GM18909 (cell line): ENCODE results near the gene PHF12.

Source experiments
- ATAC-seq: cut with Tn5 transposase; IDR thresholded peaks from one replicate; pipeline ENCODE4 v1.9.1; 2021; ENCODE audit warnings: mild to moderate bottlenecking; ENCODE audit not compliant: unreplicated experiment, poor library complexity

Gene PHF12

DNA sequence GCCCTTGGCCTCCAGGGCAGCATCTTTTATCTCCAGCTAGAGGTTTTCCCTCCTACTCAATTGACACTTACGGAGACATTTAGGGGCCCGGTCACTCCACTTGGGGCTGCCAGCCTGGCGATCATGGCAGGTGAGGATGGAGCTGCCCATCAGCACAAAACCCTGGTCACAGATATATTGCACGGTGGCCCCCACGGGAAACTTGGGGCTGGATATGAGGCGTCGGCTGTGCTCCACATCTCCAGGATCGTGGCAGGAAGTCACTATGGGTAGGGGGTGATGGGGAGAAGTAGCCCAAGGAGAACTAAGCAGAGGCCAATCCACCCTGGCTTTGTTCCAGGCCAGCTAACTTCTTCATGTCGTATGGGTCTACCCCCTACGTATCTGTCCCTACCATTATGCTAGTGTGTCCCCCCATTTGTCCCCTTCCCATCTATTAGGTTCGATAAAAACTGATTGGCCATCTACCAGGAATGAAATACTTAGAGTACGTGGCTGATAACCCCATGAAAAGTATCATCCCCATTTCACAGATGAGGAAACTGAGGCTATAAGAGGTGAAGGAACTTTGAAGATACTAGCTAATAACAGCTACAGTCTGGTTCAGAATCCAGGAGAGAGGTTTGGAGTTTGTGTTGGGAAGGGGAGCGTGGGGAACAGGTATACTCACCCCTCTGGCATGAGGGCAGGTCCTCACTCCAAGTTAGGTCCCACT lies 6.1 kb upstream of the PHF12 start:
- no peak for ATAC-seq

DNA sequence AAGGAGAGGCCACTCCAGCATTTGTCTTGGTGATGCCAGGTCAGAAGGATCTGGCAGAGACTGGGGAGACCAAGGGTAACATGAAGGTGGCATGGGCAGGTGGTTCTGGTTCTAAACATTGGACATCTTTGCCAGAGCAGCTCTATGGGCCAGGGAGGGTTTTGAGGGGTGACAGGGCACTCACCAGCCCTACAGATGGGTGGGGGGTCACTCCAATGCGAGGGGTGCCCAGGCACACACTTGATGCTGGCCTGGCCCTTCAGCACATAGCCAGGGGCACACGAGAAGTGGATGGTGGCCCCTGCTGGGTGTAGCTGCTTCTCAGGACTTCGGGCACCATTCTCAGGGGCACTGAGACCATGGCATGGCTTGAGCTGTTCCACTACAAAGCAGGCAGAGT lies 5.5 kb upstream of the PHF12 start:
- no peak for ATAC-seq

DNA sequence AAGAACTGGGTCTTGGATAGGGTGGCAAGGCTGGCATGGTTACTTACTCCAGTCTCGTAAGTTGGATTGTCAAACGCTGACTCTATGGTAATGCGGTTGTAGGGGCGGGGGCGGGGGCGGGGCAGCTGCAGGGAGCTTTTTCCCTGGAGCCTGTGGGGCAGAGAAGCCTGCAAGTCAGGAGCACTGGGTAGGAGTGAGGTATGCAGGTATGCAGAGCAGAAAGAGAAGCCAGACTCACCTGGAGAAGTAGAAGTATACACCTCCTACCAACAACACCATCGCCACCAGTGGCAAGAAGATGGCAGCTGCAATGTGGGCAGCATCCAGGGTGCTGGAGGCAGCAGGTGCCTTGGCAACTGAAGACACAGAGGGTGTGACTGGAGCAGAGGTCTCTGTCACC lies 4.8 kb upstream of the PHF12 start:
- no peak for ATAC-seq

DNA sequence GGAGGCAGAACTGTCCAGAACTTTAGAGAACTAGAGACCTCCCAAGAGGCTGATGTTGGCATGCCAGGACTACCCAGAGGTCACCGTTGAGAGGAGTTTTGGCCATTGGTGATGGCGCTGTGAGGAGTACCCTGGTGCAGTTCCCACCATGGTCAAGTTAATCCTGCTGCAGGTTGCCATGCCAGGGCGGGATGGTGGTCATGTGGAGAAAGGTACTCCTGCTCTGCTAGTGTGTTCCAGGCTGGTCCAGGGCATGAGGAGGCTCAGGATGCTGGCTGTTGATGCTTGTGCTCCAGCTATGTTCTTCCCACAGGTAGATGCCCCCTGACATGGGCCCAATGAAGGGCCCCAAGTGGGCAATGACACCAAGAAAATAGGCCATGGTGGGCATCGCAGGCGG lies 4.1 kb upstream of the PHF12 start:
- ATAC-seq: no peak

DNA sequence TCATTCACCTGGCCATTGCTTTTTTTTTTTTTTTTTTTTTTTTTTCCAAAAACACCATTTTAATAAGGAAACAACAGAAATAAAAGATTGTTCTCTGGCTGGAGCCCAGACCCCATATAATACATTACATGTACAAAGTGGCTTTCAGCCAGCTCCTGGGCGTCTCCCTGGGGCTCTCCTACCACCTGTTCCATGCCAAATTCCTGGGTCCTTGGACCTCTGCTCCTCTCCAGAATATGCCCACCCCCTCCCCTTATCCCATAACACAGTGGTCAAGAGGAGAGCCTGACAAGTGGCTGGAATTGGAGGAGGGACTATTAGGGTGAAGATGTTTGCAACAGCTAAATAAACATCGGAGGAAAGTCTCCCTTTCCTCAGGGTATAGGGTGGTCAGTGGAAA lies 3.6 kb upstream of the PHF12 start:
- no peak for ATAC-seq

DNA sequence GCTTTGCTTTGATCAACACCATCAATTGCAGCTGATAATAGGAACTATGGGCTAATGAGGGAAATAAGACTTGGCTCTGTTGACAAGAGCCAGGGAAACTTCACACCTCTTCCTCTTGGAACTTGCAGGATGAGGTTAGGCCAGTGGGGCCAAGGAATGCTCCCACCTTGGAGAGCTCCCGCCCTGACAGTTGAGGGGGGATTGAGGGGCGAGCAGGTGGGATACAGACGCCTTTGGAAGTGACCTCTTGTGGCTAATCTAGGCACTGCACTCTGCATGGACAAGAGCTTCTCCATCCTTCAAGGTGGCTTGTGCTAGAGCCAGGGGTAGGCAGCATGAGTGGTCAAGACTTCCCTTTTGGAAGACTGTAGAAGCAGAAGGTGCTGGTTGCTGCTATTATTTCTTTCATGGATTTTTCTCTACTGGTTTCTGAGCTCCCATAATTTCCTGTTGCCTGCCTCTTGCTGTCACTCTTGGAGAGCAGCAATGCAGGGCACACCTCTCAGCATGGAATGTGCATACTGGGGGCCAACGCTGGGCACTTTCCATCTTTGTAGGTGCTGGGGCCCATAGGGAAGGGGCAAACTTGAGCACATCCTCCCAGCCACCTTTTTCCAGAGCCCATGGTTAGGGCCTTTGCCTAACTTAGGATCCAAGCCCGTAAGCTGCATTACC lies 2.3 kb upstream of the PHF12 start:
- no peak for ATAC-seq

DNA sequence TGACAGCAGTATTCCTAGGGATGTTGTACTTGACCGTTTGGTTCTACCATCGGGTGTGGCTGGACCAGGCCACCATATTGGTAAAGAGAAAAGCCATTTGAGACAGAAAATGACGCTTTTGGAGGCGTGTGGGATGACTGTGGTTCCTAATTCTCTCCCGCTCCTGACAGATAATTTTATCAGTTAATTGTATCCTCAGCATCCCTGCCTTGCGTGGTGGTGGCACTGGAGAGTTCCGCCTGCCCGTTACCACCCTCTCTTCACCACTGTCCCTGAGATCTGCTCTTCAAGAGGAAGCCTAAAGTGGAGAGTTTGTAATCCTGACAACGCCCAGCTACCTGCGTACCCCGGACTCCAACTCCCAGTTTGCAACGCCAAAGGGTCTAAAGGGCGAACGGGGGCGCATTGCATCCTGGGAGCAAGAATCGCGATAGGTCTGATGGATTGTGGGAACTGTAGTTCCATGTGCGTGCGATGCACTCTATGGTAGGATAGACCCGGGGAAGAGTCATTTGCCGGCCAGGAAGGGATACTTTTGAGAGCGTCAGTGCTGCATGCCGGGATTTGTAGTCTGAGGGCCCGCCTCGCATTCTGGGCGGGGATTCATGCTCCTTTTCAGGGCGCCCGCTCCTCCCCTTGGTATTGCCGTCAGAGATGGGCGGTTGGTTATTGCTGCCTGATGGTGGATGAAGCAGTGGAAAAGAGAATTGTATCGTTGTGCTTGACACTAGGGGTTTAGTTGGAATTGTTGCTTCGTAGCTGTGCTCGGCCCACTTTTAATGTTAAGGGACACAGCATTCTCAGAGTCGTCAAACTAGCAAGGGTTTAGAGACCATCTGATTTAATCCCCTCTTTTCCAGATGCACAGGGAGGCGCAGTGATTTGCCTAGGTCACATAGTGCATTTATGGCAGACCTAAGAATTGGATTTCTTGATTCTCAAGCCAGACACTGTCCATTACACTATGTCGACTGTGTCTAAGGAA lies 965 bp upstream of the PHF12 start:
- peak; percentile 65 for ATAC-seq

DNA sequence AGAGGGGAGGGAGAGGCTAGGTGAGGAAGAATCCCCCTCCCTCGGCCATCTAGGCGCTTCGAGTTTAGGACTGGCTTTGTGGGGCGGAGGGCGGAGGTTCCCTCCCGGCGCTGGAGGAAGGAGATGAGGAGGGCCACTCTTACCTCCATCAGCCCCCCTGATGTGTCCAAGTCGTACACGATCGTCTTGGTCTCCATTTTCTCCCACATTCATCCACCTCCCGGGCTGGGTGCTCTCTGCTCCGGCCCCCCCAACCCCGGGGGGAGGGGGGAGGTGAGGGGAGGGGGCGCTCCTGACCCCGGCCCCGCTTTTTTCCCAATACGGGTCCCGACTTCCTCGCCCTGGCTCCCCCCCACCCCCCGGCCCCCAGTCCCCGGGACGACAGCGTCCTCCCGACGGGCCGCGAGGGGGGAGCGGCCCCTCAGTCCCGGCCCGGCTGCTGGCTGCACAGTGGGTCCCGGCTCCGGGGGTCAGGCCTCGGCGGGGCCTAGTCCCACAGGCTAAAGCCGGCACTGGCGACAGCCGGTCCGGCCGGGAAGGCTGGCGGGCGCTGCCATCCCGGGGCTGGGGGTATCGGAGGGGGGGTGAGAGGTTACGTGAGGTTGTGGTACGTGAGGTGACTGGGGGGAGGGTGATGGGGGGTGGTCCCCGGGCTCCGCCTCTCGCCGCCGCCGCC lies 428 bp downstream of the PHF12 start:
- no peak for ATAC-seq

DNA sequence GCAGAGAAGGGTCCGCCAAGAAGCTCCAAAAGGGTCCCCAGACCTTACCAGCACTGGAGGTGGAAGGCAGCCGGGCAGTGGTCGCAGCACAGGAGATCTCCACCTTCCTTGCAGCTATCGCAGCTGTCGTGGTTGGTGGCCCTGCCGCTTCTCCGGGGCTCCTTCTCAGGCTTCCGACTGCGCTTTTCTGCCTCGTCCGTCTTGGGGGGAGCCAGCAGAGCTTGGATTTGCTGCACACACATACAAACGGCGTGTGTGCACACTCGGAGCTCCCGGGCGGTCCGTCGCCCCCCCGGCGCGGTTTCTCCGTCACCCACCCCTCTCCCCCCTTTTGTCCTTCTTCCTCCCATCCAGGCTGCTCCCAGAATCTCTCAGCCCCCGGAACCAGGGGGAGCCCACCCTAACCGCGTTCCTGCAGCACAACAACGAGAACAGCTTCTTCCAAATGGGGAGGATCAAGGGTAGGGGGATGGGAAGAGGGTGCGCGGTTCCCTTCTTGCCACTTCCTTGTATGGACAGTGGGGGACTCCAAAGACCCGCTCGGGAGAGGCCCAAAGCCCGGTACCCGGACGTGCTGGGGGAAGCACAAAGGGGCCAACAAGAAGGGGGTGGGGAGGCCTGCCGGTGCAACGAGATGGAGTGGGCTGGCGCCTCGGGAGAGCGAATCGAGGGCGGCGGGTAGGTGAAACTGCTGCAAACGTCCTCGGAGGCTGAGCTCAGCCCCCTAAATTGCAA lies 1.1 kb downstream of the PHF12 start:
- ATAC-seq: no peak

DNA sequence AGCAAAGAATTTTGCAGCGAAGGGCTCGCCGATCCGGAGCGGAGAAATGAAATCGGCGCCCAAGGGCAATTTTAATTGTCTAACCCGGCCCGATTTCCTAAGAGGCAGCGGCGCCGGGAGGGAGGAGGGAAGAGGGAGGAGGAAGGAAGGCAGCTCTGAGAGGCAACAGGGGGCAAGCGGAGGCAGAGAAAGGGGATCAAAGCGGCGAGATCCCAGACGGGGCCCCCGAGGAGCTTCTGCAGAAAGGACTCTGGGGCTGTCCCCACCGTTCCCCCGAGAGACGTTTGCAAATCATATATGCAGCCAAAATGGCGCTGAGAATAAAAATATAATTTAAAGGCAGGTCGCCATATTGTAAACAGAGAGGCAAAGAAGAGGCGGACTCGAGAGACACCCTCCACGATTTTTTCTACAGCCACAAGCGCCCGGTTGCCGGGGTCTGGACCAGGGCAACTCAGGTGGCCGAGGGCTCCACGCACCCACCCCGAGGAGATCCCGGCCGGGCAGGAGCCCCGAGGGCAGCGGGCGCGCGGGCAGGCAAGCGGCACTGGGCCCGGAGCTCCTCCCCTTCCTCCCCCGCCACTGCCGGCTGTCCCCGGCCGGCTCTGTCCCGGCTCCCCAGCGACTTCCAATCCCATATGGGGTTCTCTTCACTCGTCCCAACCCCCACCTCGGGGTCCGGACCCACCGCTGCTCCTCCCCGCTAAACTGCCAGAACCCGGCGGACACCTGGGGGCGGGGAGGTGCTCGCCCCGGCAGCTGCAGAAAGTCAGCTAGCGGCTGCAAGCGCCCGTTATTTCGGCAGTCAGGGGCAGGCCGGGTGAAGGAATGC lies 1.9 kb downstream of the PHF12 start:
- ATAC-seq: no peak

DNA sequence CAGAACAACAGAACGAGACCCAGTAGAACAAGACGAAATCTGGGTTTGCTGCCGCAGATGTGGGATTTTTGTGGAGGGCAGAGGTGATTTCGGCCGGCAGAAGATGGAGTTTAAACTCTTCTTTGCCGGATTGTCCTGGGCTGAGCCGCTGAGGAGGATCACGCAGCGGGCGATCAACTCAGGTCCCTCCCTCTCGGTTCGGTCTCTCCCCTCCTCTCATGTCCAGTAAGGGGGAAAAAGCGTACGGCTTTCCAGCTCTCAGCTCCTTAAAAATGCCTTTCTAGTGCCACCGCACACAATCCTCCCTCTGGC lies 2.5 kb downstream of the PHF12 start:
- no peak for ATAC-seq

DNA sequence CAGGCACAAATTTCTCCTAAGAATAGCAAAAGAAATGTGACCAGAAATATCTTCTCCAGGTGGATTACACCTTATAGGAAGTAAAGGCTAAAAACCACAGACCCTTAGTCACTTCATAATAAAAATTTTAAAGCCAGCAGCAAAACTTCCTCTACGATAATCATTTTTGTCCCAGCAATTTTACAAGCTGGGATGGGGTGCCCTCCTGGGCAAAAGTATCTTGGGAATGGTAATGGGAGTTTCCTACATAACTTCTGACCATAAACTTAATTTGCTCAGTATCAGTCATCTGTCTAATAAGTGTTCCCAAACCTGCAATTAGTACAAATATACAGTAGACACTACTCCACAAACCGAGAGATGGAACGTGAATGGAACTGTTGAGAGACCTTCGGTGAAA lies 3.0 kb downstream of the PHF12 start:
- ATAC-seq: no peak

DNA sequence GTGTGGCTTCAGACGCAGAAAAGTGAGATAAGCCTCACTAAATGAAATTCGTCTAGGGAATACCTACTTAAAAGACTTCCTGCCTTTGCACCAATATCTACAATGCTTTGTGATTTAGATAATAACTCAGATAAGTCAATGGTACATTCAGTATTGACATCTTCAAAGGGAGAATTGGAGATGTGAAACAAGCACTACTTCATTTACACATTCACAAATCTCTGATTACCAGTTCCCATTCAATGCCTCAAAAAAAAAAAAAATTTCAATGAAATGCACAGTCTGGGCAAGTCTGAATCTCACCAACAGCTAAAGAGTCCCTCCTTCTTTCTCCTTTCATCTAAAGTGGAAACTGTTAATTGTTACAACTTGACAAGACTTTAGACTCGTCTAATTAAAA lies 3.7 kb downstream of the PHF12 start:
- ATAC-seq: no peak

DNA sequence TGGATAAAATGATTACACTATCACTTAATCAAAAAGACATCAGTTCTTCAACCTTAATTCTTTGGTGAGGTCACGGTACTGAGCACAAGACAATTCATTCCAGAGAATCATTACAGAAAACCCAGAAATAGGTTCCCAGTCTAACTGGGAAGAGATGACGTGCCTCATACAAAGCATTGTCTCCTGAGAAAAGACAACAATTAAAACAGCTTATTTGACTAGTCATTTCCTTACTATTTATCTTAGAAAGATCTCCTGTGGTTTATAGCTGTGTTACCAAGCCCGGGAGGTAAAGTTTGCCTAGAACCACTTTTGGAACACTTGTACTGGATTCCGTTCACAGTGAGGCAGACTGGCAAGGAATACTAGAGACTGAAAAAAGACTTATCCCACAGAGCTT lies 5.1 kb downstream of the PHF12 start:
- no peak for ATAC-seq

DNA sequence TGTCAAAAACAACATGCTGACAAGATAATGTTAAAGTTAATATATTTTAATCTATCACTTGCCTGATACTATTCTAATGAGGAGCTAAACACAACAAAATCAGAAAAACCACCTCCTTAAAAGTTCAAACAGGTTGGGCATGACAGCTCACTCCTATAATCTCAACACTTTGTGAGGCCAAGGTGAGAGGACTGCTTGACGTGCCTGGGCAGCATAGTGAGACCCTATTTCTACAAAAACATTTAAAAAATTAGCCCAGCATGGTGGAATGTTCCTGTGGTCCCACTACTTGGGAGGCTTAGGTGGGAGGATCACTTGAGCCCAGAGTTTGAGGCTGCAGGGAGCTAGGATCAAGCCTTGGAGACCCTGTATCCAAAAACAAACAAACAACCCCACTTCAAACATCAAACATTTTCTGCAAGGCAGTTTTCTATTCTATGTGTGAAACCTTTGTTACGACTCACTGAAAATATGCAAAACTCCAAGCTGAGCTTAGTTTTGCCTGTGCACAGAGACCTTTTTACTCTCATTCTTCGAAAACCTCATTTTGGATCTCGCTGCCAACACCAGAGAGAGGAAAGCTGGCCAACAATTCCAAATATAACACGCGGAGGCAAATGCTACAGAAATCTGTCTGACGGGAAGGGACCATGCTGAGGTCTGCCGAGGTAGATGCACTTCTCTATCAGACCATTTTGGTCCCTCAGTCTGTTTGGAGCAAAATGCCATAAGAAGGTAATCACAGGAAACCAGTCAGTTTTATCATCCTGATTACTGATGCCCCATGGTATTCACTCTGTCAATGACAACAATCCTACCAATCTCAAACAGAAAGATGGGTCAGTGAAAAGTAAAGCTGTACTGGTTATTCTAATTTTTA lies 6.2 kb downstream of the PHF12 start:
- no peak for ATAC-seq

DNA sequence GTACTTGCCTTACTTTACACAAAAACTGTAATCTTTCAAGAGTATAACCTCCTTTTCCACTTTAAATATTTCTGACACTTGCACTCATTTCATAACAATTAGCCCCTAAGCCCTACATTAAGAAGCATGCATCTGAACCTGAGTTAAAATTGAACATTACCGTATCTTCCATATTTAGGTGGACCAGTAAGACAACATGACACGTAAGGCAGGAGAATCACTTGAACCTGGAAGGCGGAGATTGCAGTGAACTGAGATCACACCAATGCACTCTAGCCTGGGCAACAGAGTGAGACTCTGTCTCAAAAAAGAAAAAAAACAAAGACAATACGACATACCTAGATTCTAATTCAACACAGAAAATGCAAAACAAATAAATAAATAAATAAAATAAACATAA lies 7.0 kb downstream of the PHF12 start:
- ATAC-seq: no peak

DNA sequence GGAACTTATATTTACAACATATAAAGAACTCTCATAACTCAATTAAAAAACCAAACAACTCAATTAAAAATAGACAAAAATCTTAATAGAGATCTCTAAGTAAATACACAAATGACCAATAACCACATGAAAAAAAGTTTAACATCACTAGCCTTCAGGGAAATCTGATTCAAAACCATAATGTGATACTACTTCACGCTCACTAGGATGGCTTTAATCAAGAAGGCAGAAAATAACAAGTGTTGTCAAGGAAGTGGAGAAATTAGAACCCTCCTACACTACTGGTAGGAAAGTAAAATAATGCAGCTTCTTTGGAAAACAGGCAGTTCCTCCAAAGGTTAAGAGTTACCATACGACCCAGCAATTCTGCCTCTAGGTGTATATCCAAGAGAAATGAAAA lies 8.4 kb downstream of the PHF12 start:
- no peak for ATAC-seq

DNA sequence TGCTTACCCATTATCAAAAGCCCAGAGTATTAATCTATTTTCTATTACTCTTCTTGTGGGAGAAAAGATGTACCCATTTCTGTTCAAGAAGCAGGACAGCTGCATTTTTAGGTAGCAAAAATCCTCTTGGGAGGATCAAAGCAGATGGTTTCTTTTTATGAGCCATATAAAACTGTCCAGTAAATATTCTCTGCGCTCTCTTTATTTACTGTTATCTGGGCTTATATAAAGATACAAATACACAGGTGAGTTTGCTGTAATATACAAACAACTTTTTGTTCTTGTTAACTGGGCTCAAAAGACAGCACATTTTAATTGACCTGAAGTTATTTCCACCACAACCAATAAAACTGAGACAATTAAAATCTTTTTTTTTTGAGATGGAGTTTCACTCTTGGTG lies 10.1 kb downstream of the PHF12 start:
- ATAC-seq: no peak
